Measurements from ENCODE around the gene WDR70.

DNA sequence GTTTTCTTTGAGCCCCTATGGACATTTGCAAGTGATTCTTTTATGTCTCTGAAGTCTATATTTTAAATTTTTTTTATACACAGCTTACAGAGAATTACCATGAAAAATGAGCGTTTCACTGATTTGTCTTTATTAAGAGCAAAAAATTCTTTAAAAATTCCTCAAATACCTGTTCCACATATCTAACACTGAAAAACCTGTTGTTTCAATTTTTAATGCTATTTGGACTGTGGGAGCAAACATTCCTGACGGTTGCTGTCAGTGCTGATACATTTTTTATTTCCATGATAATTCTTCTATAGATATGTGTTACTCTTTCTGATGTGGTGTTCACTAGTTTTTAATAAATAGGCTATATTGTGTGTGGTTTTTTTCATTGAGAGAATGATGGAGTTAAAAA, 261.0 kb downstream of the WDR70 start:
- TF ChIP-seq, protein P1, sequence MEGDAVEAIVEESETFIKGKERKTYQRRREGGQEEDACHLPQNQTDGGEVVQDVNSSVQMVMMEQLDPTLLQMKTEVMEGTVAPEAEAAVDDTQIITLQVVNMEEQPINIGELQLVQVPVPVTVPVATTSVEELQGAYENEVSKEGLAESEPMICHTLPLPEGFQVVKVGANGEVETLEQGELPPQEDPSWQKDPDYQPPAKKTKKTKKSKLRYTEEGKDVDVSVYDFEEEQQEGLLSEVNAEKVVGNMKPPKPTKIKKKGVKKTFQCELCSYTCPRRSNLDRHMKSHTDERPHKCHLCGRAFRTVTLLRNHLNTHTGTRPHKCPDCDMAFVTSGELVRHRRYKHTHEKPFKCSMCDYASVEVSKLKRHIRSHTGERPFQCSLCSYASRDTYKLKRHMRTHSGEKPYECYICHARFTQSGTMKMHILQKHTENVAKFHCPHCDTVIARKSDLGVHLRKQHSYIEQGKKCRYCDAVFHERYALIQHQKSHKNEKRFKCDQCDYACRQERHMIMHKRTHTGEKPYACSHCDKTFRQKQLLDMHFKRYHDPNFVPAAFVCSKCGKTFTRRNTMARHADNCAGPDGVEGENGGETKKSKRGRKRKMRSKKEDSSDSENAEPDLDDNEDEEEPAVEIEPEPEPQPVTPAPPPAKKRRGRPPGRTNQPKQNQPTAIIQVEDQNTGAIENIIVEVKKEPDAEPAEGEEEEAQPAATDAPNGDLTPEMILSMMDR (conservative IDR thresholded peaks at IDR 0.05; ENCODE audit: low read depth, low read length), result no peak
- TF ChIP-seq EZH2phosphoT487 (IDR thresholded peaks at IDR 0.05; ENCODE audit: borderline replicate concordance, low read length) (no peak), EZH2 (IDR thresholded peaks at IDR 0.05; ENCODE audit: low read length, unreplicated experiment) (no peak)
